Liver (tissue), 9 donors: ENCODE data around the gene CFAP77. TPM values are rescaled to one million over a fixed set of nuclear protein-coding genes. Genes with fewer than 3 reads are reported as not detected.

Experiments
- DNase-seq: peaks from one replicate; pipeline ENCODE4 v3.0.0-alpha.2; 2017; ENCODE audit warnings: low spot score
- H3K27ac ChIP-seq, 2 donors: one replicate each; pipeline ENCODE4 v1.7.0; 2013; ENCODE audit warnings: inconsistent platforms in 2 of 2, low read length in 2 of 2, control low read depth in 1 of 2, low read depth in 1 of 2, mild to moderate bottlenecking in 1 of 2
- H3K27me3 ChIP-seq, 4 donors: one replicate each; pipeline versions ENCODE4 v1.6.1 to v1.7.0; 2013; ENCODE audit warnings: low read length in 3 of 4, inconsistent platforms in 1 of 4, mild to moderate bottlenecking in 1 of 4, moderate library complexity in 1 of 4; ENCODE audit not compliant: control insufficient read depth in 4 of 4, insufficient read depth in 4 of 4
- H3K36me3 ChIP-seq, 4 donors: one replicate each; pipeline versions ENCODE4 v1.6.1 to v1.7.0; 2013; ENCODE audit warnings: low read length in 3 of 4, mild to moderate bottlenecking in 3 of 4, low read depth in 1 of 4, moderate library complexity in 1 of 4; ENCODE audit not compliant: control insufficient read depth in 4 of 4, insufficient read depth in 3 of 4
- H3K4me1 ChIP-seq, 4 donors: one replicate each; pipeline versions ENCODE4 v1.6.1 to v1.7.0; 2013; ENCODE audit warnings: low read length in 3 of 4, mild to moderate bottlenecking in 3 of 4, moderate library complexity in 1 of 4; ENCODE audit not compliant: control insufficient read depth in 4 of 4, insufficient read depth in 4 of 4
- H3K4me3 ChIP-seq, 3 donors: one replicate each; pipeline versions ENCODE4 v1.6.1 to v1.7.0; 2013; ENCODE audit warnings: low read length in 3 of 3, control low read depth in 1 of 3, low read depth in 1 of 3, mild to moderate bottlenecking in 1 of 3
- H3K9ac ChIP-seq, 2 donors: one replicate each; pipeline ENCODE4 v1.7.0; 2013; ENCODE audit warnings: low read length in 2 of 2, mild to moderate bottlenecking in 2 of 2, moderate library complexity in 2 of 2, control low read depth in 1 of 2, low read depth in 1 of 2
- H3K9me3 ChIP-seq, 4 donors: one replicate each; pipeline versions ENCODE4 v1.6.1 to v1.7.0; 2013; ENCODE audit warnings: low read length in 3 of 4; ENCODE audit not compliant: control insufficient read depth in 4 of 4
- ATF3 ChIP-seq: IDR thresholded peaks from 2 replicates; pipeline ENCODE4 v1.6.1; 2016; ENCODE audit warnings: antibody characterized with exemption
- CTCF ChIP-seq: fragments of 150-350 bp; IDR thresholded peaks from 2 replicates; pipeline ENCODE4 v1.5.1; 2017; ENCODE audit warnings: improper control_type of control experiment, low read depth, low read length; ENCODE audit not compliant: missing input control
- EGR1 ChIP-seq, 2 donors: IDR thresholded peaks; 2 replicates each; pipeline ENCODE4 v1.6.1; 2016 to 2018; ENCODE audit warnings: antibody characterized with exemption in 2 of 2, low read depth in 2 of 2
- FOXA1 ChIP-seq: IDR thresholded peaks from 2 replicates; pipeline ENCODE4 v1.6.1; 2016; ENCODE audit warnings: antibody characterized with exemption
- FOXA2 ChIP-seq: IDR thresholded peaks from 2 replicates; pipeline ENCODE4 v1.6.1; 2016; ENCODE audit warnings: antibody characterized with exemption
- GABPA ChIP-seq, 2 donors: IDR thresholded peaks in 1 of 2; conservative IDR thresholded peaks in 1 of 2; 2 replicates each; pipeline ENCODE4 v1.6.1; 2016; ENCODE audit warnings: antibody characterized with exemption in 2 of 2, mild to moderate bottlenecking in 1 of 2, moderate library complexity in 1 of 2
- HNF4A ChIP-seq, 2 donors: conservative IDR thresholded peaks; 2 replicates each; pipeline ENCODE4 v1.6.1; 2016; ENCODE audit warnings: antibody characterized with exemption in 2 of 2, mild to moderate bottlenecking in 2 of 2
- JUND ChIP-seq, 2 donors: IDR thresholded peaks; 2 replicates each; pipeline ENCODE4 v1.6.1; 2016; ENCODE audit warnings: antibody characterized with exemption in 2 of 2
- MAX ChIP-seq: IDR thresholded peaks from 2 replicates; pipeline ENCODE4 v1.6.1; 2016; ENCODE audit warnings: antibody characterized with exemption
- RXRA ChIP-seq, 2 donors: IDR thresholded peaks; 2 replicates each; pipeline ENCODE4 v1.6.1; 2017 to 2018; ENCODE audit warnings: antibody characterized with exemption in 2 of 2, mild to moderate bottlenecking in 1 of 2
- TAF1 ChIP-seq: conservative IDR thresholded peaks from 2 replicates; pipeline ENCODE4 v1.6.1; 2016; ENCODE audit warnings: antibody characterized with exemption, mild to moderate bottlenecking
- YY1 ChIP-seq: IDR thresholded peaks from 2 replicates; pipeline ENCODE4 v1.6.1; 2016; ENCODE audit warnings: antibody characterized with exemption, mild to moderate bottlenecking
- ZBTB33 ChIP-seq: IDR thresholded peaks from 2 replicates; pipeline ENCODE4 v1.6.1; 2016; ENCODE audit warnings: antibody characterized with exemption
- WGBS: extraction: QIAGEN DNeasy Blood & Tissue Kit; methylation state at CpG from one replicate; pipeline ENCODE4 v1.1.7; 2013; 5-methylcytosine and 5-hydroxymethylcytosine counted together
- polyA plus RNA-seq, 2 donors: library from polyadenylated mRNA; stranded (reverse) in 1 of 2; unstranded in 1 of 2; fragments of 200-250 nt in 1 of 2; fragments of >200 nt in 1 of 2; fragmentation: Nextera tagmentation in 1 of 2; extraction: Ambion mirVana in 1 of 2; gene quantifications; one replicate each; pipeline versions ENCODE4 v1.2.1 to v1.2.3, GENCODE V29; 2013 to 2015
- total RNA-seq, 2 donors: library from RNA; depleted of rRNA; stranded (reverse); fragments of >200 nt; gene quantifications; one replicate each; pipeline ENCODE4 v1.2.3, GENCODE V29; 2014
- TF ChIP-seq, protein P1 (sequence below): IDR thresholded peaks from 2 replicates; pipeline ENCODE4 v1.6.1; 2016; ENCODE audit warnings: antibody characterized with exemption, mild to moderate bottlenecking
- donor health status: healthy.
- donor health status: healthy.
- donor health status: healthy.
- donor health status: healthy.
- donor health status: healthy.

Gene CFAP77
- total and polyA plus RNA-seq, 4 donors: not detected

GRCh38 chr9:132525308-132526023, 115.5 kb downstream of the CFAP77 start:
- WGBS: 82% methylated on average over 5 of the region's 5 CpGs

More at GRCh38 chr9:132525308-132526023, 115.5 kb downstream of the CFAP77 start:
- TF ChIP-seq GABPA (IDR thresholded peaks at IDR 0.05 in 1 of 2, conservative IDR thresholded peaks at IDR 0.05 in 1 of 2) (no peak), FOXA2 (no peak), HNF4A (conservative IDR thresholded peaks at IDR 0.05) (no peak), FOXA1 (no peak), ATF3 (no peak), ZBTB33 (no peak), TAF1 (no peak), CTCF (no peak), YY1 (no peak), JUND (IDR thresholded peaks at IDR 0.05) (no peak), RXRA (IDR thresholded peaks at IDR 0.05) (no peak), MAX (no peak), EGR1 (IDR thresholded peaks at IDR 0.05; ENCODE audit: low read depth in 2 of 2) (no peak)
- TF ChIP-seq, protein P1, sequence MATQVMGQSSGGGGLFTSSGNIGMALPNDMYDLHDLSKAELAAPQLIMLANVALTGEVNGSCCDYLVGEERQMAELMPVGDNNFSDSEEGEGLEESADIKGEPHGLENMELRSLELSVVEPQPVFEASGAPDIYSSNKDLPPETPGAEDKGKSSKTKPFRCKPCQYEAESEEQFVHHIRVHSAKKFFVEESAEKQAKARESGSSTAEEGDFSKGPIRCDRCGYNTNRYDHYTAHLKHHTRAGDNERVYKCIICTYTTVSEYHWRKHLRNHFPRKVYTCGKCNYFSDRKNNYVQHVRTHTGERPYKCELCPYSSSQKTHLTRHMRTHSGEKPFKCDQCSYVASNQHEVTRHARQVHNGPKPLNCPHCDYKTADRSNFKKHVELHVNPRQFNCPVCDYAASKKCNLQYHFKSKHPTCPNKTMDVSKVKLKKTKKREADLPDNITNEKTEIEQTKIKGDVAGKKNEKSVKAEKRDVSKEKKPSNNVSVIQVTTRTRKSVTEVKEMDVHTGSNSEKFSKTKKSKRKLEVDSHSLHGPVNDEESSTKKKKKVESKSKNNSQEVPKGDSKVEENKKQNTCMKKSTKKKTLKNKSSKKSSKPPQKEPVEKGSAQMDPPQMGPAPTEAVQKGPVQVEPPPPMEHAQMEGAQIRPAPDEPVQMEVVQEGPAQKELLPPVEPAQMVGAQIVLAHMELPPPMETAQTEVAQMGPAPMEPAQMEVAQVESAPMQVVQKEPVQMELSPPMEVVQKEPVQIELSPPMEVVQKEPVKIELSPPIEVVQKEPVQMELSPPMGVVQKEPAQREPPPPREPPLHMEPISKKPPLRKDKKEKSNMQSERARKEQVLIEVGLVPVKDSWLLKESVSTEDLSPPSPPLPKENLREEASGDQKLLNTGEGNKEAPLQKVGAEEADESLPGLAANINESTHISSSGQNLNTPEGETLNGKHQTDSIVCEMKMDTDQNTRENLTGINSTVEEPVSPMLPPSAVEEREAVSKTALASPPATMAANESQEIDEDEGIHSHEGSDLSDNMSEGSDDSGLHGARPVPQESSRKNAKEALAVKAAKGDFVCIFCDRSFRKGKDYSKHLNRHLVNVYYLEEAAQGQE: no peak
- Histone ChIP-seq H3K27ac (no peak overlapping the region), H3K27me3 (no peaks in the 10 kb centered on the region), H3K9ac (no peak overlapping the region), H3K9me3 (no peaks in the 10 kb centered on the region), H3K36me3 (no peaks in the 10 kb centered on the region), H3K4me1 (no peaks in the 10 kb centered on the region), H3K4me3 (no peak overlapping the region)
- DNase-seq: no peak
